ENCODE measurements around the gene SLC5A2.
"Not testable (repeated sequence)": the region's sequence is repeated elsewhere in the genome, so short reads cannot be mapped to it uniquely, and the experiment has no call there.

Gene SLC5A2

GRCh38 chr16:31483081-31483480, at the start of gene SLC5A2:
TSS of gene SLC5A2 (plus strand) at chr16:31483123. CDS start at chr16:31483137, 14 bp downstream.
- no peak for DNase-seq

- DNase-seq: no peak
Measured at GRCh38 chr16:31435341-31436220, 47.3 kb upstream of the SLC5A2 start.

- no peak for DNase-seq
Measured at GRCh38 chr16:31436221-31437045, 46.5 kb upstream of the SLC5A2 start.

- no peak for DNase-seq
Measured at GRCh38 chr16:31438414-31438813, 44.5 kb upstream of the SLC5A2 start.

GRCh38 chr16:31439023-31439422, 43.9 kb upstream of the SLC5A2 start:
- not testable (repeated sequence) for DNase-seq

- no peak for DNase-seq
Measured at GRCh38 chr16:31439519-31439918, 43.4 kb upstream of the SLC5A2 start.

GRCh38 chr16:31440516-31441184, 42.3 kb upstream of the SLC5A2 start:
- no peak for DNase-seq

- no peak for DNase-seq
Measured at GRCh38 chr16:31441956-31442355, 41.0 kb upstream of the SLC5A2 start.

- not testable (repeated sequence) for DNase-seq
Measured at GRCh38 chr16:31445931-31446330, 37.0 kb upstream of the SLC5A2 start.

- no peak for DNase-seq
Measured at GRCh38 chr16:31451201-31451600, 31.7 kb upstream of the SLC5A2 start.

- no peak for DNase-seq
Measured at GRCh38 chr16:31451681-31452351, 31.1 kb upstream of the SLC5A2 start.

GRCh38 chr16:31452631-31453106, 30.3 kb upstream of the SLC5A2 start:
- no peak for DNase-seq

- DNase-seq: no peak
Measured at GRCh38 chr16:31453255-31454204, 29.4 kb upstream of the SLC5A2 start.

GRCh38 chr16:31455601-31456314, 27.2 kb upstream of the SLC5A2 start:
- no peak for DNase-seq

GRCh38 chr16:31456988-31457360, 25.9 kb upstream of the SLC5A2 start:
- DNase-seq: no peak

GRCh38 chr16:31458073-31458843, 24.7 kb upstream of the SLC5A2 start:
- no peak for DNase-seq

- peak; percentile 91 for DNase-seq
Measured at GRCh38 chr16:31458844-31459686, 23.9 kb upstream of the SLC5A2 start, which contains the start of gene ARMC5. TSS of gene ARMC5 (plus strand) at chr16:31459501. CDS start at chr16:31459525, 24 bp downstream.

- DNase-seq: peak; percentile 98
Measured at GRCh38 chr16:31459687-31460581, 23.0 kb upstream of the SLC5A2 start.

Data from cortex of kidney (tissue), 1 donor.